K562 (cell line): ENCODE results near the gene CUX1. TPM values are rescaled to one million over a fixed set of nuclear protein-coding genes. Genes with fewer than 3 reads are reported as not detected.

ENCODE experiments used
- ATAC-seq: fragments of 200-7000 bp; cut with Tn5 transposase; 3 replicates; pipeline ENCODE4 v1.9.1; 2020; ENCODE audit warnings: moderate library complexity
- BruUV-seq: library from RNA; stranded (reverse); fragments of 400-500 nt; replicated peaks from 2 replicates; lab custom pipeline; 2021; lab: Mats Ljungman, UMichigan
- CTCF ChIA-PET: fragments of 300-600 bp; formaldehyde crosslinking; extraction: SDS; loops from one replicate; lab custom pipeline; 2021; ENCODE audit warnings: low intra/inter-chr PET ratio; lab: Yijun Ruan, JAX
- POLR2A ChIA-PET: fragments of 300-600, 350-650 bp; sonication (Branson Sonifier 250); formaldehyde crosslinking; extraction: SDS; loops from one replicate; lab custom pipeline; 2021; ENCODE audit warnings: antibody characterized with exemption, inconsistent platforms; lab: Yijun Ruan, JAX
- DNase-seq, 4 experiments: peaks; one replicate each; pipeline versions ENCODE4 v3.0.0 to v3.0.0-alpha.2; 2011 to 2018; ENCODE audit warnings: low spot score in 3 of 4, mixed read lengths in 3 of 4; ENCODE audit errors: extremely low read depth in 1 of 4
- FAIRE-seq: peaks from 2 replicates; lab custom pipeline; 2011; peaks lifted over from hg19 to GRCh38; lab: Jason Lieb, UNC
- H2AFZ ChIP-seq: 2 replicates; pipeline ENCODE4 v1.6.0; 2011; ENCODE audit warnings: low read depth, low read length, control low read depth, inconsistent platforms
- H3K27ac ChIP-seq: fragments of 200-600 bp; 3 replicates; pipeline ENCODE4 v1.8.0; 2011; ENCODE audit warnings: low read depth, mild to moderate bottlenecking, control low read depth, inconsistent platforms, low read length, moderate library complexity, mixed read lengths; ENCODE audit errors: extremely low read depth
- H3K27me3 ChIP-seq, 2 experiments: fragments of 300-600 bp in 1 of 2; 2 replicates in 1 of 2; 3 replicates in 1 of 2; pipeline versions ENCODE4 v1.6.0 to v1.8.0; 2011; ENCODE audit warnings: inconsistent platforms in 2 of 2, low read length in 2 of 2, mild to moderate bottlenecking in 1 of 2, mixed read lengths in 1 of 2, moderate library complexity in 1 of 2; ENCODE audit not compliant: control insufficient read depth in 2 of 2, insufficient read depth in 2 of 2
- H3K36me3 ChIP-seq: fragments of 300-600 bp; 3 replicates; pipeline ENCODE4 v1.8.0; 2011; ENCODE audit warnings: mild to moderate bottlenecking, low read length, inconsistent platforms; ENCODE audit not compliant: control insufficient read depth, insufficient read depth
- H3K4me1 ChIP-seq, 2 experiments: fragments of 200-600 bp in 1 of 2; replicated peaks in 1 of 2; 2 replicates in 1 of 2; 3 replicates in 1 of 2; pipeline versions ENCODE4 v1.5.1 to v1.8.0; 2011; ENCODE audit warnings: inconsistent platforms in 2 of 2, low read length in 2 of 2, mild to moderate bottlenecking in 1 of 2, mixed read lengths in 1 of 2, moderate library complexity in 1 of 2; ENCODE audit not compliant: control insufficient read depth in 2 of 2, insufficient read depth in 2 of 2
- H3K4me2 ChIP-seq: 2 replicates; pipeline ENCODE4 v1.6.1; 2011; ENCODE audit warnings: low read length, control low read depth, inconsistent platforms, mixed read lengths; ENCODE audit not compliant: insufficient read depth
- H3K4me3 ChIP-seq: fragments of 200-600 bp; sonication (generic), shearing (Covaris generic); 2 replicates; pipeline ENCODE4 v1.5.1; 2016; ENCODE audit warnings: control low read depth, inconsistent platforms
- H3K79me2 ChIP-seq: fragments of 200-600 bp; 3 replicates; pipeline ENCODE4 v1.8.0; 2011; ENCODE audit warnings: low read length, inconsistent platforms; ENCODE audit not compliant: control insufficient read depth, insufficient read depth
- H3K9ac ChIP-seq, 2 experiments: 2 replicates each; pipeline versions ENCODE4 v1.6.0 to v1.6.1; 2011; ENCODE audit warnings: low read depth in 2 of 2, low read length in 2 of 2, control low read depth in 1 of 2, inconsistent platforms in 1 of 2, mild to moderate bottlenecking in 1 of 2, mixed read lengths in 1 of 2; ENCODE audit not compliant: insufficient read depth in 1 of 2
- H3K9me1 ChIP-seq: one replicate; pipeline ENCODE4 v1.6.0; 2011; ENCODE audit warnings: inconsistent platforms, mild to moderate bottlenecking, low read length, moderate library complexity; ENCODE audit not compliant: control insufficient read depth, insufficient read depth
- H3K9me3 ChIP-seq: replicated peaks from 2 replicates; pipeline ENCODE4 v1.5.1; 2011; ENCODE audit warnings: low read depth, low read length, inconsistent platforms; ENCODE audit not compliant: control insufficient read depth, insufficient read depth
- H4K20me1 ChIP-seq: replicated peaks from 2 replicates; pipeline ENCODE4 v1.6.1; 2011; ENCODE audit warnings: low read length, inconsistent platforms, mixed read lengths; ENCODE audit not compliant: control insufficient read depth, insufficient read depth
- CAMTA2 ChIP-seq: fragments of 250-450 bp; sonication (Bioruptor Pico); conservative IDR thresholded peaks from 2 replicates; pipeline ENCODE4 v1.5.1; 2022
- DLX4 ChIP-seq: fragments of 250-450 bp; sonication (Bioruptor Pico); IDR thresholded peaks from 2 replicates; pipeline ENCODE4 v1.6.1; 2021; ENCODE audit warnings: mild to moderate bottlenecking
- ELF4 ChIP-seq: fragments of 450-650 bp; formaldehyde crosslinking; IDR thresholded peaks from 2 replicates; pipeline ENCODE4 v1.4.0; 2022; ENCODE audit warnings: missing genetic modification characterization
- EP300 ChIP-seq: IDR thresholded peaks from 2 replicates; pipeline ENCODE4 v1.6.1; 2012; ENCODE audit warnings: low read length, improper control_type of control experiment
- EWSR1 ChIP-seq: fragments of 450-650 bp; IDR thresholded peaks from 2 replicates; pipeline ENCODE4 v1.6.1; 2018; ENCODE audit warnings: borderline replicate concordance, mild to moderate bottlenecking, low read depth, moderate library complexity; ENCODE audit not compliant: partially characterized antibody
- FOXO4 ChIP-seq: fragments of 450-650 bp; formaldehyde crosslinking; IDR thresholded peaks from 2 replicates; pipeline ENCODE4 v1.4.0; 2020; ENCODE audit warnings: mild to moderate bottlenecking, moderate library complexity
- GTF2A2 ChIP-seq: IDR thresholded peaks from 2 replicates; pipeline ENCODE4 v1.6.1; 2016; ENCODE audit warnings: mild to moderate bottlenecking, missing genetic modification characterization, missing compliant biosample characterization
- HMG20A ChIP-seq: fragments of 450-650 bp; formaldehyde crosslinking; conservative IDR thresholded peaks from 2 replicates; pipeline ENCODE4 v1.4.0; 2020; ENCODE audit warnings: mild to moderate bottlenecking, mixed read lengths
- HMGN3 ChIP-seq: IDR thresholded peaks from 2 replicates; pipeline ENCODE4 v1.6.1; 2011; ENCODE audit warnings: borderline replicate concordance, low read depth, mild to moderate bottlenecking, mixed read lengths, low read length; ENCODE audit not compliant: insufficient read length; ENCODE audit errors: extremely low read depth
- MYNN ChIP-seq, 2 experiments: sonication (generic); formaldehyde crosslinking in 1 of 2; IDR thresholded peaks; 2 replicates each; pipeline versions ENCODE4 v1.5.0 to v1.6.1; 2016 to 2020; ENCODE audit warnings: antibody characterized with exemption in 1 of 2, missing genetic modification reagents in 1 of 2
- PRPF4 ChIP-seq: fragments of 200-400 bp; formaldehyde crosslinking; IDR thresholded peaks from one replicate; pipeline ENCODE4 v1.6.1; 2017; ENCODE audit warnings: low read length, low read depth, mild to moderate bottlenecking; ENCODE audit not compliant: insufficient read depth, poor library complexity, severe bottlenecking
- TAF7 ChIP-seq: fragments of 450-650 bp; IDR thresholded peaks from 2 replicates; pipeline ENCODE4 v1.6.1; 2016; ENCODE audit warnings: missing genetic modification characterization, missing compliant biosample characterization
- TCF7 ChIP-seq: sonication (generic); IDR thresholded peaks from 2 replicates; pipeline ENCODE4 v1.6.1; 2016; ENCODE audit warnings: antibody characterized with exemption, borderline replicate concordance
- U2AF1 ChIP-seq: fragments of 200-400 bp; formaldehyde crosslinking; optimal IDR thresholded peaks from 2 replicates; pipeline ENCODE3; 2017; ENCODE audit warnings: mild to moderate bottlenecking, low read depth, low read length, moderate library complexity
- ZNF696 ChIP-seq: fragments of 250-450 bp; sonication (Bioruptor Pico); conservative IDR thresholded peaks from 2 replicates; pipeline ENCODE4 v1.4.0; 2020; ENCODE audit warnings: mild to moderate bottlenecking, moderate library complexity
- WGBS: fragments of 100-300 bp; shearing (Covaris generic); methylation state at CpG from one replicate; pipeline ENCODE4 v1.1.6; 2016; ENCODE audit warnings: low coverage, mixed read lengths; ENCODE audit not compliant: insufficient coverage; ENCODE audit errors: missing lambda C conversion rate; 5-methylcytosine and 5-hydroxymethylcytosine counted together
- in situ Hi-C: fragments of 300-500 bp; cut with MboI; formaldehyde crosslinking; loops from 4 replicates; pipeline ENCODE4 v1.15.0; 2018; ENCODE audit warnings: inconsistent platforms, mixed read lengths
- intact Hi-C: fragments of 100-400 bp; cut with micrococcal nuclease; formaldehyde crosslinking; loops from 2 replicates; pipeline ENCODE4 v1.14.2; 2022
- polyA plus RNA-seq, 8 experiments: library from polyadenylated mRNA; depleted of rRNA in 4 of 8; stranded (reverse) in 5 of 8; unstranded in 3 of 8; fragments of >200 nt; fragmentation: Nextera tagmentation in 2 of 8; fragmentation: Illumina TruSeq in 1 of 8; extraction: Ambion mirVana in 2 of 8; extraction: Trizol in 1 of 8; gene quantifications; 2 replicates each; pipeline versions ENCODE4 v1.2.1 to v1.2.3, GENCODE V29; 2011 to 2014; ENCODE audit warnings: inconsistent platforms in 1 of 8, missing spikeins in 1 of 8
- total RNA-seq, 7 experiments: library from RNA; depleted of rRNA in 6 of 7; stranded (reverse); fragments of >200 nt in 6 of 7; fragmentation: Illumina TruSeq in 2 of 7; extraction: Trizol in 2 of 7; gene quantifications; 2 replicates each; pipeline versions ENCODE4 v1.2.1 to v1.2.3, GENCODE V29; 2011 to 2021; ENCODE audit warnings: low replicate concordance in 1 of 7
- TF ChIP-seq, protein P1 (sequence below): fragments of 250-450 bp; sonication (Bioruptor Pico); IDR thresholded peaks from 2 replicates; pipeline ENCODE4 v1.4.0; 2020; ENCODE audit warnings: mild to moderate bottlenecking, moderate library complexity
- TF ChIP-seq, protein P2 (sequence below), 2 experiments: fragments of 250-450 bp in 1 of 2; fragments of 450-650 bp in 1 of 2; sonication (Bioruptor Pico) in 1 of 2; IDR thresholded peaks; 2 replicates each; pipeline versions ENCODE4 v1.6.1 to v1.8.0; 2016 to 2021; ENCODE audit warnings: mild to moderate bottlenecking in 2 of 2, moderate library complexity in 2 of 2, missing compliant biosample characterization in 1 of 2, missing genetic modification characterization in 1 of 2
- TF ChIP-seq, protein P3 (sequence below): sonication (generic); formaldehyde crosslinking; IDR thresholded peaks from 2 replicates; pipeline ENCODE4 v1.5.0; 2020; ENCODE audit warnings: missing genetic modification reagents

Gene CUX1
- total and polyA plus RNA-seq, 9 of the 15 experiments (the other 6 are each of a cell fraction or from before 2014, with no cell fraction given): 3.6 to 55.3 (median 25.2) TPM

DNA sequence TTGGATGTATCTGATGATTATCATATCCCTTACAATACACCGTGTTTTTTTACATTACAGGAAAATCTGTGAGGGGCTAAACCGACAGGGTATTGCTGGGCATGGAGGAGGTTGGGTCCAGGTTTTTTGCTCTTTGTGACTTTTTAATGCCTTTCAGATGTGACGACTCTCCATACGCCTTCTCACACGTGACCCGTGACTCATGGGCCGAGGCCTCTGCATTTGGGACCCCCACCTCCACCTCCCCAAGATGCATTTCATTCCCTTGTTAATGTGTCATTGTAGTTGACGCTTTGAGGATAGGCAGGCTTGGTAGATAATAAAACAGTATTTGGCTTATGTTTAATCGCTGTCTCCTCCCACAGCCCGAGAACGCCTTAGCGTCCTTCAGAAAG is 95.3 kb downstream of the CUX1 start:
- FAIRE-seq: no peak
- Histone ChIP-seq H3K9ac (peak overlapping the region; percentile 24 to 69; a peak in 2 of 4 replicates), H3K4me1 (peaks cover 31 to 42% of the 10 kb centered on the region in 2 experiments), H3K27me3 (no peaks in the 10 kb centered on the region), H3K79me2 (peaks cover 60% of the 10 kb centered on the region), H3K9me1 (peaks cover 5% of the 10 kb centered on the region), H4K20me1 (peaks cover 6% of the 10 kb centered on the region; the same call in 1 of the 2 replicates), H3K36me3 (peaks cover 28% of the 10 kb centered on the region; the same call in 2 of the 3 replicates), H3K9me3 (no peaks in the 10 kb centered on the region), H2AFZ (no peak overlapping the region), H3K4me2 (peak overlapping the region; percentile 56), H3K4me3 (no peak overlapping the region), H3K27ac (peak overlapping the region; percentile 59)
- WGBS: 47% methylated on average over 12 of the region's 12 CpGs
- peak in 2 of 4 experiments; percentile 42 to 51 for DNase-seq
- intact Hi-C loops (loop anchor here (2.0 kb wide), 1 partner anchor 56 kb away; no protein-coding TSS in a partner anchor), in situ Hi-C loops (no loop called here)
- POLR2A ChIA-PET: no interaction called here
- ATAC-seq: no peak
- BruUV-seq: no TSS peak
- CTCF ChIA-PET: no interaction called here
- TF ChIP-seq HMGN3 (no peak), ELF4 (CRISPR knock-in tag) (no peak), EP300 (no peak), DLX4 (CRISPR knock-in tag) (no peak), U2AF1 (no peak), HMG20A (CRISPR knock-in tag) (no peak), GTF2A2 (tag) (no peak), TCF7 (no peak), TAF7 (tag) (no peak), EWSR1 (no peak), CAMTA2 (CRISPR knock-in tag) (no peak), PRPF4 (no peak), ZNF696 (no peak), MYNN (IDR thresholded peaks at IDR 0.05) (no peak), MYNN (CRISPR knock-in tag; IDR thresholded peaks at IDR 0.05) (no peak), FOXO4 (CRISPR knock-in tag) (no peak)
- TF ChIP-seq, protein P1, sequence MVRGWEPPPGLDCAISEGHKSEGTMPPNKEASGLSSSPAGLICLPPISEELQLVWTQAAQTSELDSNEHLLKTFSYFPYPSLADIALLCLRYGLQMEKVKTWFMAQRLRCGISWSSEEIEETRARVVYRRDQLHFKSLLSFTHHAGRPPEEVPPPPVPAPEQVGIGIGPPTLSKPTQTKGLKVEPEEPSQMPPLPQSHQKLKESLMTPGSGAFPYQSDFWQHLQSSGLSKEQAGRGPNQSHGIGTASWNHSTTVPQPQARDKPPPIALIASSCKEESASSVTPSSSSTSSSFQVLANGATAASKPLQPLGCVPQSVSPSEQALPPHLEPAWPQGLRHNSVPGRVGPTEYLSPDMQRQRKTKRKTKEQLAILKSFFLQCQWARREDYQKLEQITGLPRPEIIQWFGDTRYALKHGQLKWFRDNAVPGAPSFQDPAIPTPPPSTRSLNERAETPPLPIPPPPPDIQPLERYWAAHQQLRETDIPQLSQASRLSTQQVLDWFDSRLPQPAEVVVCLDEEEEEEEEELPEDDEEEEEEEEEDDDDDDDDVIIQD (CRISPR knock-in tag): 0 out of 2 replicates have a peak, but pooled peaks have one; percentile 1
- TF ChIP-seq, protein P2, sequence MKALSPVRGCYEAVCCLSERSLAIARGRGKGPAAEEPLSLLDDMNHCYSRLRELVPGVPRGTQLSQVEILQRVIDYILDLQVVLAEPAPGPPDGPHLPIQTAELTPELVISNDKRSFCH (CRISPR knock-in tag; IDR thresholded peaks at IDR 0.05): no peak
- TF ChIP-seq, protein P2 (tag; IDR thresholded peaks at IDR 0.05): no peak
- TF ChIP-seq, protein P3, sequence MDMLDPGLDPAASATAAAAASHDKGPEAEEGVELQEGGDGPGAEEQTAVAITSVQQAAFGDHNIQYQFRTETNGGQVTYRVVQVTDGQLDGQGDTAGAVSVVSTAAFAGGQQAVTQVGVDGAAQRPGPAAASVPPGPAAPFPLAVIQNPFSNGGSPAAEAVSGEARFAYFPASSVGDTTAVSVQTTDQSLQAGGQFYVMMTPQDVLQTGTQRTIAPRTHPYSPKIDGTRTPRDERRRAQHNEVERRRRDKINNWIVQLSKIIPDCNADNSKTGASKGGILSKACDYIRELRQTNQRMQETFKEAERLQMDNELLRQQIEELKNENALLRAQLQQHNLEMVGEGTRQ (CRISPR knock-in tag): peak; percentile 54
